Measurements from ENCODE around the gene NEDD8. TPM values are rescaled to one million over a fixed set of nuclear protein-coding genes. Genes with fewer than 3 reads are reported as not detected.

NEDD8 gene
- total and polyA plus RNA-seq, 2 experiments from 2014 or later = 130 to 418 TPM

DNA sequence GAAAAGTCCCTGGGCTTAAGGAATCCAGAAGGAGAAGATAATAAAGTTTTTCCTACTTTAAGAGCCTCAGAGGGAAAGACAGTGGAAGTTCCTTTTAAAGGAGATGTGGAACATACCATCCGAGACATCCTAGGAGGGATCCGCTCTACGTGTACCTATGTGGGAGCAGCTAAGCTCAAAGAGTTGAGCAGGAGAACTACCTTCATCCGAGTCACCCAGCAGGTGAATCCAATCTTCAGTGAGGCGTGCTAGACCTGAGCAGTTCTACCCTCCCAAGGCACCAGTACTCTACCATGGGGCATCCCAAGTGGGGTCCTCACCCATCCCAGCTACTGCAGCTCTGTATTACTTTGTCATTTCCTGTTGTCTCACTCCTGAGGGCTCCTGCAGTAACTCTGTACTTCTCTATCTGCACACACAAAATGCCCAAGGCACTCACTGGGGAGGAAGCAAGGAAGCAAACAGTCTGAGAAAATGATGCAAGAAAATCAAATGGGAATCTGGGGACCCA, 6.4 kb upstream of the NEDD8 start:
- peaks cover 52% of the 10 kb centered on the region for H3K36me3 Mint-ChIP-seq (ENCODE audit: low read depth)
- Histone ChIP-seq H3K36me3 (ENCODE audit: insufficient read depth) (peaks cover 17% of the 10 kb centered on the region; the same call in 1 of the 2 replicates), H3K27me3 (ENCODE audit: insufficient read depth) (0 out of 2 replicates have a peak, but pooled peaks cover under 1% of the 10 kb centered on the region), H3K4me3 (no peak overlapping the region), H3F3A (replicated peaks; ENCODE audit: low read depth) (peaks cover 9% of the 10 kb centered on the region), H3K79me2 (replicated peaks; ENCODE audit: insufficient read depth) (peaks cover 14% of the 10 kb centered on the region), H4K20me1 (replicated peaks; ENCODE audit: insufficient read depth) (peaks cover 3% of the 10 kb centered on the region; the same call in 1 of the 2 replicates), H3K27ac (ENCODE audit: low read depth) (no peak overlapping the region), H3K9me2 (ENCODE audit: insufficient read depth) (no peaks in the 10 kb centered on the region), H2AFZ (no peak overlapping the region), H3K4me2 (no peak overlapping the region), H3K4me1 (ENCODE audit: insufficient read depth) (peaks cover 12% of the 10 kb centered on the region)
- H3K27me3 Mint-ChIP-seq (ENCODE audit: insufficient read depth, low read depth, poor library complexity) = peaks cover 11% of the 10 kb centered on the region
- no peak for TF ChIP-seq POLR2AphosphoS5 (IDR thresholded peaks at IDR 0.05; ENCODE audit: low read depth)
- TF ChIP-seq STAT1 (IDR thresholded peaks at IDR 0.05; ENCODE audit: unreplicated experiment) = no peak
- H3K4me3 Mint-ChIP-seq = no peak overlapping the region
- H3K4me1 Mint-ChIP-seq = peaks cover 9% of the 10 kb centered on the region
- DNase-seq (ENCODE audit: low spot score) (no peak), ATAC-seq (no peak)
- H3K9me3 Mint-ChIP-seq = no peaks in the 10 kb centered on the region
- no peak overlapping the region for H3K27ac Mint-ChIP-seq

DNA sequence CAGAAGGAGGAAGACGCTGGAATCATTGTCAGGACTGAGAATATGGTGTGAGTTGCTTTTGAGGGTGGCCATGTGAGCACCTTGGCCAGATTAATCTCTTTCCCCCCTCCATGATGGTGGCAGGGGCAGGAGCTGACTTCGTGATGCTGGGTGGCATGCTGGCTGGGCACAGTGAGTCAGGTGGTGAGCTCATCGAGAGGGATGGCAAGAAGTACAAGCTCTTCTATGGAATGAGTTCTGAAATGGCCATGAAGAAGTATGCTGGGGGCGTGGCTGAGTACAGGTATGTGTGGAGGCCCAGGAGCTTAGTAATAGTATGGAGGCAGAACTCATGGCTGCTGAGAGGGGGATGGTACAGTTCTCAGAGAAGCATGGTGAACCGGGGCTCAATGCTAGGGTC, 6.0 kb upstream of the NEDD8 start:
- Histone ChIP-seq H3K79me2 (replicated peaks; ENCODE audit: insufficient read depth) (peaks cover 18% of the 10 kb centered on the region), H3K4me3 (no peak overlapping the region), H3K36me3 (ENCODE audit: insufficient read depth) (peaks cover 17% of the 10 kb centered on the region; the same call in 1 of the 2 replicates), H2AFZ (no peak overlapping the region), H3K4me1 (ENCODE audit: insufficient read depth) (peaks cover 13% of the 10 kb centered on the region; the same call in 1 of the 2 replicates), H4K20me1 (replicated peaks; ENCODE audit: insufficient read depth) (peaks cover 3% of the 10 kb centered on the region; the same call in 1 of the 2 replicates), H3K27me3 (ENCODE audit: insufficient read depth) (no peaks in the 10 kb centered on the region), H3F3A (replicated peaks; ENCODE audit: low read depth) (peaks cover 11% of the 10 kb centered on the region), H3K9me2 (ENCODE audit: insufficient read depth) (no peaks in the 10 kb centered on the region), H3K27ac (ENCODE audit: low read depth) (no peak overlapping the region), H3K4me2 (no peak overlapping the region)
- no peak overlapping the region for H3K27ac Mint-ChIP-seq
- DNase-seq (ENCODE audit: low spot score) = no peak
- no peak overlapping the region for H3K4me3 Mint-ChIP-seq
- H3K36me3 Mint-ChIP-seq (ENCODE audit: low read depth) = peaks cover 52% of the 10 kb centered on the region
- H3K4me1 Mint-ChIP-seq = peaks cover 12% of the 10 kb centered on the region
- TF ChIP-seq REST (IDR thresholded peaks at IDR 0.05; ENCODE audit: unreplicated experiment) (no peak), EZH2phosphoT487 (IDR thresholded peaks at IDR 0.05; ENCODE audit: unreplicated experiment) (no peak), ZNF462 (CRISPR knock-in tag; IDR thresholded peaks at IDR 0.05) (no peak), CREB1 (CRISPR knock-in tag; IDR thresholded peaks at IDR 0.05; ENCODE audit: low read depth) (no peak), ZNF114 (CRISPR knock-in tag; IDR thresholded peaks at IDR 0.05) (no peak), POLR2AphosphoS5 (IDR thresholded peaks at IDR 0.05; ENCODE audit: low read depth) (no peak)
- TF ChIP-seq, protein P1, sequence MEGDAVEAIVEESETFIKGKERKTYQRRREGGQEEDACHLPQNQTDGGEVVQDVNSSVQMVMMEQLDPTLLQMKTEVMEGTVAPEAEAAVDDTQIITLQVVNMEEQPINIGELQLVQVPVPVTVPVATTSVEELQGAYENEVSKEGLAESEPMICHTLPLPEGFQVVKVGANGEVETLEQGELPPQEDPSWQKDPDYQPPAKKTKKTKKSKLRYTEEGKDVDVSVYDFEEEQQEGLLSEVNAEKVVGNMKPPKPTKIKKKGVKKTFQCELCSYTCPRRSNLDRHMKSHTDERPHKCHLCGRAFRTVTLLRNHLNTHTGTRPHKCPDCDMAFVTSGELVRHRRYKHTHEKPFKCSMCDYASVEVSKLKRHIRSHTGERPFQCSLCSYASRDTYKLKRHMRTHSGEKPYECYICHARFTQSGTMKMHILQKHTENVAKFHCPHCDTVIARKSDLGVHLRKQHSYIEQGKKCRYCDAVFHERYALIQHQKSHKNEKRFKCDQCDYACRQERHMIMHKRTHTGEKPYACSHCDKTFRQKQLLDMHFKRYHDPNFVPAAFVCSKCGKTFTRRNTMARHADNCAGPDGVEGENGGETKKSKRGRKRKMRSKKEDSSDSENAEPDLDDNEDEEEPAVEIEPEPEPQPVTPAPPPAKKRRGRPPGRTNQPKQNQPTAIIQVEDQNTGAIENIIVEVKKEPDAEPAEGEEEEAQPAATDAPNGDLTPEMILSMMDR (conservative IDR thresholded peaks at IDR 0.05; ENCODE audit: low read depth in 2 of 2) = no peak
- no peak for ATAC-seq
- peaks cover 10% of the 10 kb centered on the region for H3K27me3 Mint-ChIP-seq (ENCODE audit: insufficient read depth, low read depth, poor library complexity)
- H3K9me3 Mint-ChIP-seq = no peaks in the 10 kb centered on the region

Measured in GM23338 (cell line).